GM12875 (cell line): ENCODE data around the gene ZNF320.
"Not testable (repeated sequence)": the region's sequence is repeated elsewhere in the genome, so short reads cannot be mapped to it uniquely, and the experiment has no call there.

Source experiments
- H3K4me3 ChIP-seq: one replicate; pipeline ENCODE4 v1.5.1; 2011; ENCODE audit warnings: low read depth, low read length, control low read depth
- TF ChIP-seq, protein P1 (sequence below): IDR thresholded peaks from 2 replicates; pipeline ENCODE4 v1.5.1; 2011; ENCODE audit warnings: low read depth, mild to moderate bottlenecking, control low read depth, inconsistent platforms, low read length, moderate library complexity, borderline replicate concordance; ENCODE audit not compliant: insufficient read depth

The ZNF320 gene

DNA sequence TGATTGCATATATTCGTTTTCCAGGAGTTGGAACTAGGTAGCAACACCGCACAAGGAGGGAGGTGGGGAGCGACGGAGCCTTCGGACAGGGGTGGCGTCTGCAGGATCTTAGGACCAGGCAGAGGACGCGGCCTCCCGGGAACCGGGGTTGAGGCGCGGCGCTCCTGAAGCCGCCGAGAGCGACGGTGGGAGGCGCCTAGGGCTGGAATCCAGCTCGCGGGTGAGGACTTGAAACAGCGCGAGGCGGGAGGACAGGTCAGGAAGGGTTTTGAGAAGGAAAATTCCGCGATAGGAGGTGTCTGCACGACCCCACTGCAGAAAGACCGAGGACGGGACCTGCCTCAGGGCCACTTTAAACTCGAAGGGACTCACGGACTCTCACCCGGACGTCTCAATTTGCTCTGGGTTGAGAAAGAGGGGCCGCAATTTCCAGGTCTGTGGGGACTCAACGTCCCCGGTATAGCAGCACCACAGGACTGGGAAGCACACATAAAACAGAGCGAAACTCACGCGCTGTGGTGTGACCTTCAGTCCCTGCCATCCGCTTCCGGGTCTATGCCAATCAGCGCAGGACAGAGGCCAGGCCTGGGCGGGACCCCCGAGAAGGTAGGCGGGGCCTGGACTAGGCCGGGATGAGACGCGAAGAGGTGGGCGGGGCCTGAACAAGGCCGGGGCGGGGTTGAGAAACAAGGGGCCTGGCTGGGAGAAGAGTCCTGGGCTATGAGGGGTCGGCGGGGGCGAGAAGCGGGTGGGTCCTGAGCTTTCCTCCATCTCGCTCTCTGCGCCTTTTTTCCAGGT is at the start of gene ZNF320:
Gene ZNF320, minus strand, starts transcription at position 498 of the 798 bp plus-strand sequence. CDS start 7,380 bp downstream, outside the sequence.
- H3K4me3 ChIP-seq = peak within 1 kb of the TSS; percentile 75
- TF ChIP-seq, protein P1, sequence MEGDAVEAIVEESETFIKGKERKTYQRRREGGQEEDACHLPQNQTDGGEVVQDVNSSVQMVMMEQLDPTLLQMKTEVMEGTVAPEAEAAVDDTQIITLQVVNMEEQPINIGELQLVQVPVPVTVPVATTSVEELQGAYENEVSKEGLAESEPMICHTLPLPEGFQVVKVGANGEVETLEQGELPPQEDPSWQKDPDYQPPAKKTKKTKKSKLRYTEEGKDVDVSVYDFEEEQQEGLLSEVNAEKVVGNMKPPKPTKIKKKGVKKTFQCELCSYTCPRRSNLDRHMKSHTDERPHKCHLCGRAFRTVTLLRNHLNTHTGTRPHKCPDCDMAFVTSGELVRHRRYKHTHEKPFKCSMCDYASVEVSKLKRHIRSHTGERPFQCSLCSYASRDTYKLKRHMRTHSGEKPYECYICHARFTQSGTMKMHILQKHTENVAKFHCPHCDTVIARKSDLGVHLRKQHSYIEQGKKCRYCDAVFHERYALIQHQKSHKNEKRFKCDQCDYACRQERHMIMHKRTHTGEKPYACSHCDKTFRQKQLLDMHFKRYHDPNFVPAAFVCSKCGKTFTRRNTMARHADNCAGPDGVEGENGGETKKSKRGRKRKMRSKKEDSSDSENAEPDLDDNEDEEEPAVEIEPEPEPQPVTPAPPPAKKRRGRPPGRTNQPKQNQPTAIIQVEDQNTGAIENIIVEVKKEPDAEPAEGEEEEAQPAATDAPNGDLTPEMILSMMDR = no peak

DNA sequence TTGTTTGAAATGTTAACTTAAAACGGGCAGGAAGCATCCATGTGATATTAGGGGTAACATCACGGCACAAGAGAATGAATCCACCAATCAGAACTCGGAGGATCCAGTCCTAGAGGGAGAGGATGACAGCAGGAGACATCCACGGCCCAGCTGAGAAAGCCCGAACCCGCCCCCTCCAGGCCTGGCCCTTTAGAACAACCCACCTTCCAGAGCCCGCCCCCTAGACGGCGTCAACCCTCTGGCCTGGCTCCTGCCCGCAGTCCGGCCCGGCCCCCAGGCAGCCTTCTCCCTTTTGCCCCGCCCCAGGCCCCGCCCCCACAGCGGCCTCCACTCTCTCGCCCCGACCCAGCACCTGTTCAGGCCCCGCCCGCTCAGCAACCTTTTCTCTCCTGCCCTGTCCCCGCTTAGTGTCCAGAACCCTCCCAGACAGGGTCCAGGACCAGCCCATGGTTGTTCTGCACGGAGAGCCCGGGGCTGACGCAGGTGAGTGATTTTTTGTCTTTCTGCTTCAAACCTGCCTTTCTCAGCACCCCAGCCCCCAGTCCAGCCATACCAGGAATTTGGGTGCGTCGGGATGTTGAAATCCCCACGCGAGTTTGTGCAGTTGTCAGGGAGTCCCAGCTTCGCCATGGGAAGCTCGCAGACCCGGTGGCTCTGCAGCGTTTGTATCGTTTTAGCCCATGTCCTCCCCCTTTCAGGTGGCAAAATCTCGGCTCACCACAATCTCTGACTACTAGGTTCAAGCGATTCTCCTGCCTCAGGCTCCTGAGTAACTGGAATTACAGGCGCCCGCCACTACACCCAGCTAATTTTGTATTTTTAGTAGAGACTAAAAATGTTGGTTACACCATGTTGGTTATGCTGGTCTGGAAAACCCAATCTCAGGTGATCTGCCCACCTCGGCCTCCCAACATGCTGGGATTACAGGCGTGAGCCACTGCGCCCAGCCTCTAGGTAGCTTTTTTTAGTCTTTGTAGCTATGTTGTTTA is 49.2 kb upstream of the ZNF320 start:
- TF ChIP-seq, protein P1 = no peak
- H3K4me3 ChIP-seq = no peak overlapping the region

DNA sequence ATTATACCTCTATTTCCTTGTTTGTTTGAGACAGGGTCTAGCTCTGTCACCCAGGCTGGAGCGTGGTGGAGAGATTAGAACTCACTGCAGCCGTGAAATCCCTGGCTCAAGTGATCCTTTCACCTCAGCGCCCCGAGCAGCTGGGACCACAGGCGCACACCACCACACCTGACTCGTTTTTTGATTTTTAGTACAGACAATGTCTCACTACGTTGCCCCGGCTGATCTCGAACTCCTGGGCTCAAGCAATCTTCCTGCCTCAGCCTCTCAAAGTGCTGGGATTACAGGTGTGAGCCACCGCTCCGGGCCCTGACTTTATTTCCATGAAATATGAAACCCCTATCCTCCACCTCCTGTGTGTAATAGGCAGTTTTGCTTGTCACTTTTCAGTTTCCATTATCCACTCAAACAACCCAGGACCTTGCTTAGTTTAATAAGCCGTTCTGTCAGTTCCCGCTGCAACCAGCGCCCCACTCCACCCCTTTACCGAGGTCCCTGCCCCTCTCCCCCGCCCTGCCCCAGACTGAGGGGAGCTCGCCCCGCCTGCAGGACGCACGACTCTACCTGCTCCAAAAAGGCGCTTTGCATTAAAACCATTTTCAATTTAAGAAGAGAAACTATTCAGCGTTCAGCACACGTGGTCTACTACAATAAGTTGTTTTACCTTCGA is 48.4 kb upstream of the ZNF320 start:
- TF ChIP-seq, protein P1 = no peak
- H3K4me3 ChIP-seq = no peak overlapping the region

DNA sequence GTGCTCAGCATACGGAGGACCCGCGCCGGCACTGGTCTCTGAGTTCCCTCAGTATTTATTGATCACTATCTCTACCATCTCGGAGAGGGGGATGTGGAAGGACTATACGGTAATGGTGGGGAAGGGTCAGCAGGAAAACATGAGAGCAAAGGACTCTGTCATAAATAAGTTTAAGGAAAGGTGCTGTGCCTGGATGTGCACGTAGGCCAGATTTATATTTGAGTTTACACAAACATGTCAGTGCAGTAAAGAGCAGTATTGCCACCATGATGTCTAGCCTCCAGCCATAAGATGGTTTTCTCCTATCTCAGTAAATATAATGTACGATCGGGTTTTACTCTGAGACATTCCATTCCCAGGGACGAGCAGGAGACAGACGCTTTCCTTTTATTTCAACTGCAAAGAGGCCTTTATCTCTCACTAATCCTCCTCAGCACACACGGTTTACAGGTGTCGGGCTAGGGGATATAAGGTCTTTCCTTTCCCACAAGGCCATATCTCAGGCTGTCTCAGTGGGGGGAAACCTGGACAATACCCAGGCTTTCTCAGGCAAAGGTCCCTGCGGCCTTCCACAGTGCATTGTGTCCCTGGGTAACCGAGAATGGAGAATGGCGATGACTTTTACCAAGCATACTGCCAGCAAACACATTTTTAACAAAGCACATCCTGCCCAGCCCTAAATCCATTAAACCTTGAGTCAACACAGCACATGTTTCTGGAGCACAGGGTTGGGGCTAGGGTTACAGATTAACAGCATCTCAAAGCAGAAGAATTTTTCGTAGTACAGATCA is 47.5 kb upstream of the ZNF320 start:
- not testable (repeated sequence) for H3K4me3 ChIP-seq

DNA sequence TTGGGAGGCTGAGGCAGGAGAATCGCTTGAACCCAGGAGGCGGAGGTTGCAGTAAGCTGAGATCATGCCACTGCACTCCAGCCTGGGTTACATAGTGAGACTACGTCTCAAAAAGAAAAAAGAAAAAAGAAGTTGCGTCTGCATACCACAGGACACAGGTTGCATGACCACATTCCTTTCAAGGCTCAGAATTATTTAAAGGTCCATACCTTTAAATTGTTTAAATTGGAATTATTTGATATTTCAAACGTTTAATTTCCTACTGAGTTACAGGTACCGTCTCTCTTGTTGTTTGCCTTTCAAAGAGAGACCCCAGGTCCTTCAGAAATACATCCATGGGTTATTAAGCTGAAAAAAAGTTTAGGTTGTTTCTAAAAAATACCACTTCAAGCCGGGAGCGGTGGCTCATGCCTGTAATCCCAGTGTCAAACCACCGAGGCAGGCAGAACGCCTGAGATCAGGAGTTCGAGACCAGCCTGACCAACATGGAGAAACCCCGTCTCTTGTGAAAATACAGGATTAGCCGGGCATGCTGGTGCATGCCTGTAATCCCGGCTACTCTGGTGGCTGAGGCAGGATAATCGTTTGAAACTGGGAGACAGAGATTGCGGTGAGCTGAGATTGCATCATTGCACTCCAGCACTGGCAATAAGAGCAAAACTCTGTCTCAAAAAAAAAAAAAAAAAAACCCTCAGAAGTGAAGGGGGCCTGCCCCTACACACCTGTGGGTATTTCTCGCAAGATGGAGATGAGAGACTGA is 46.6 kb upstream of the ZNF320 start:
- TF ChIP-seq, protein P1 = no peak
- no peak overlapping the region for H3K4me3 ChIP-seq

DNA sequence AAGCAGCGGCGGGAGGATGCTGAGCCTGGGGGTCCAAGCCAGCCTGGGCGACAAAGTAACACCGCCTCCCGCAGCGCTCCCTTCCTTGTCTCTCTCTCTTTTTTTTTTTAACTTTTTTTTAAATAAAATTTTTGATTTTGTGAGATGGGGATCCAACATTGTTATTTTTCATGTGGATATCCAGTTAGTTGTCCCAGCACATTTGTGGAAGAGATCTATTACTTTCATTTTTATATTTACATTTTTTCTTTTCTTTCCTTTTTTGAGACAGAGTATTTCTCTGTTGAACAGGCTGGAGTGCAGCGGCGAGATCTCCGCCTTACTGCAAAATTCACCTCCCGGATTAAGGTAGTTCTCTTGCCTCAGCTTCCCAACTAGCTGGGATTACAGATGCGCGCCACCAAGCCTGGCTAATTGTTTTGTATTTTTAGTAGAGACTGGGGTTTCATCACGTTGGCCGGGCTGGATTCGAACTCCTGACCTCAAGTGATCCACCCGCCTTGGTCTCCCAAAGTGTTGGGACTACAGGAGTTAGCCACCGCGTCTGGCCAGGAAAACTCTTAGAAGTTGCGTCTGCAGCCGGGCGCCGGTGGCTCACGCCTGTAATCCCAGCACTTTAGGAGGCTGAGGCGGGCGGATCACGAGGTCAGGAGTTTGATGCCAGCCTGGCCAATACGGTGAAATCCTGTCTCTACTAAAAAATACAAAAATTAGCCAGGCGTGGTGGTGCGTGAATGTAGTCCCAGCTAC is 45.9 kb upstream of the ZNF320 start:
- TF ChIP-seq, protein P1 = no peak
- H3K4me3 ChIP-seq = peak overlapping the region; percentile 54
